Measurements from ENCODE around the gene ASTN2. TPM values are rescaled to one million over a fixed set of nuclear protein-coding genes. Genes with fewer than 3 reads are reported as not detected.

Gene ASTN2
- total RNA-seq, 1 donor from 2014 or later: 13.6 TPM

GRCh38 chr9:116765011-116765410 is 649.8 kb downstream of the ASTN2 start:
- H3K4me2 ChIP-seq (ENCODE audit: low read length): no peak overlapping the region
- no peak overlapping the region for H3K4me3 Mint-ChIP-seq (ENCODE audit: unreplicated experiment)
- no peaks in the 10 kb centered on the region for H3K9me3 Mint-ChIP-seq (ENCODE audit: unreplicated experiment)
- no peak overlapping the region for H2AFZ ChIP-seq (ENCODE audit: low read depth, low read length)
- H3K27me3 Mint-ChIP-seq (ENCODE audit: low read depth, unreplicated experiment): peaks cover 3% of the 10 kb centered on the region
- DNase-seq (ENCODE audit: low read depth) (no peak), FAIRE-seq (no peak)
- H3K27ac ChIP-seq (ENCODE audit: low read depth, low read length): no peak overlapping the region
- no peak overlapping the region for H3K9ac ChIP-seq (ENCODE audit: low read length)
- no peak overlapping the region for H3K27ac Mint-ChIP-seq (ENCODE audit: unreplicated experiment)
- no peaks in the 10 kb centered on the region for H3K27me3 ChIP-seq (ENCODE audit: insufficient read depth, low read length)
- H4K20me1 ChIP-seq (ENCODE audit: insufficient read depth, low read length): no peaks in the 10 kb centered on the region
- H3K4me3 ChIP-seq (ENCODE audit: insufficient read depth, low read depth, low read length): no peak overlapping the region
- no peaks in the 10 kb centered on the region for H3K36me3 Mint-ChIP-seq (ENCODE audit: low read depth, unreplicated experiment)
- no peaks in the 10 kb centered on the region for H3K4me1 ChIP-seq (ENCODE audit: insufficient read depth, low read length)
- H3K9me3 ChIP-seq (ENCODE audit: insufficient read depth, low read depth, low read length): no peaks in the 10 kb centered on the region
- no peaks in the 10 kb centered on the region for H3K79me2 ChIP-seq (ENCODE audit: insufficient read depth, low read length)
- no peak for TF ChIP-seq CTCF (IDR thresholded peaks at IDR 0.05; ENCODE audit: insufficient read depth, low read depth, low read length)
- TF ChIP-seq EZH2 (IDR thresholded peaks at IDR 0.05; ENCODE audit: insufficient read depth, low read length): no peak
- H3K36me3 ChIP-seq (ENCODE audit: insufficient read depth, low read length): no peaks in the 10 kb centered on the region
- no peaks in the 10 kb centered on the region for H3K4me1 Mint-ChIP-seq (ENCODE audit: low read depth, unreplicated experiment)

GRCh38 chr9:116763770-116764169 is 651.1 kb downstream of the ASTN2 start:
- Histone ChIP-seq H3K4me2 (ENCODE audit: low read length) (no peak overlapping the region), H3K27me3 (ENCODE audit: insufficient read depth, low read length) (no peaks in the 10 kb centered on the region), H3K9ac (ENCODE audit: low read length) (no peak overlapping the region), H2AFZ (ENCODE audit: low read depth, low read length) (no peak overlapping the region), H3K4me3 (ENCODE audit: insufficient read depth, low read depth, low read length) (no peak overlapping the region), H3K36me3 (ENCODE audit: insufficient read depth, low read length) (no peaks in the 10 kb centered on the region), H4K20me1 (ENCODE audit: insufficient read depth, low read length) (no peaks in the 10 kb centered on the region), H3K79me2 (ENCODE audit: insufficient read depth, low read length) (no peaks in the 10 kb centered on the region), H3K9me3 (ENCODE audit: insufficient read depth, low read depth, low read length) (no peaks in the 10 kb centered on the region), H3K4me1 (ENCODE audit: insufficient read depth, low read length) (no peaks in the 10 kb centered on the region), H3K27ac (ENCODE audit: low read depth, low read length) (no peak overlapping the region)
- FAIRE-seq (no peak), DNase-seq (ENCODE audit: low read depth) (no peak)
- H3K27ac Mint-ChIP-seq (ENCODE audit: unreplicated experiment): no peak overlapping the region
- H3K9me3 Mint-ChIP-seq (ENCODE audit: unreplicated experiment): no peaks in the 10 kb centered on the region
- no peaks in the 10 kb centered on the region for H3K4me1 Mint-ChIP-seq (ENCODE audit: low read depth, unreplicated experiment)
- no peak for TF ChIP-seq EZH2 (IDR thresholded peaks at IDR 0.05; ENCODE audit: insufficient read depth, low read length)
- no peak overlapping the region for H3K4me3 Mint-ChIP-seq (ENCODE audit: unreplicated experiment)
- H3K36me3 Mint-ChIP-seq (ENCODE audit: low read depth, unreplicated experiment): no peaks in the 10 kb centered on the region
- H3K27me3 Mint-ChIP-seq (ENCODE audit: low read depth, unreplicated experiment): peaks cover 3% of the 10 kb centered on the region

GRCh38 chr9:116760636-116761035 is 654.2 kb downstream of the ASTN2 start:
- Histone ChIP-seq H3K9me3 (ENCODE audit: insufficient read depth, low read depth, low read length) (no peaks in the 10 kb centered on the region), H2AFZ (ENCODE audit: low read depth, low read length) (no peak overlapping the region), H3K27ac (ENCODE audit: low read depth, low read length) (no peak overlapping the region), H3K27me3 (ENCODE audit: insufficient read depth, low read length) (no peaks in the 10 kb centered on the region), H3K4me2 (ENCODE audit: low read length) (no peak overlapping the region), H4K20me1 (ENCODE audit: insufficient read depth, low read length) (no peaks in the 10 kb centered on the region), H3K9ac (ENCODE audit: low read length) (no peak overlapping the region), H3K36me3 (ENCODE audit: insufficient read depth, low read length) (no peaks in the 10 kb centered on the region), H3K4me3 (ENCODE audit: insufficient read depth, low read depth, low read length) (no peak overlapping the region), H3K4me1 (ENCODE audit: insufficient read depth, low read length) (no peaks in the 10 kb centered on the region), H3K79me2 (ENCODE audit: insufficient read depth, low read length) (no peaks in the 10 kb centered on the region)
- no peak overlapping the region for H3K27ac Mint-ChIP-seq (ENCODE audit: unreplicated experiment)
- no peaks in the 10 kb centered on the region for H3K36me3 Mint-ChIP-seq (ENCODE audit: low read depth, unreplicated experiment)
- no peak for FAIRE-seq
- no peak for DNase-seq (ENCODE audit: low read depth)
- H3K9me3 Mint-ChIP-seq (ENCODE audit: unreplicated experiment): peaks cover under 1% of the 10 kb centered on the region
- H3K27me3 Mint-ChIP-seq (ENCODE audit: low read depth, unreplicated experiment): peaks cover 3% of the 10 kb centered on the region
- no peaks in the 10 kb centered on the region for H3K4me1 Mint-ChIP-seq (ENCODE audit: low read depth, unreplicated experiment)
- no peak for TF ChIP-seq CTCF (IDR thresholded peaks at IDR 0.05; ENCODE audit: insufficient read depth, low read depth, low read length)
- no peak for TF ChIP-seq EZH2 (IDR thresholded peaks at IDR 0.05; ENCODE audit: insufficient read depth, low read length)
- H3K4me3 Mint-ChIP-seq (ENCODE audit: unreplicated experiment): no peak overlapping the region
